Liver (tissue), 9 donors: ENCODE measurements around the gene ARPC5. TPM values are rescaled to one million over a fixed set of nuclear protein-coding genes. Genes with fewer than 3 reads are reported as not detected.
A peak's percentile ranks its signal among the peaks of the same experiment; 100 is the strongest.

ENCODE experiments used
- DNase-seq: peaks from one replicate; pipeline ENCODE4 v3.0.0-alpha.2; 2017; ENCODE audit warnings: low spot score
- H3K27ac ChIP-seq, 2 donors: one replicate each; pipeline ENCODE4 v1.7.0; 2013; ENCODE audit warnings: inconsistent platforms in 2 of 2, low read length in 2 of 2, control low read depth in 1 of 2, low read depth in 1 of 2, mild to moderate bottlenecking in 1 of 2
- H3K27me3 ChIP-seq, 4 donors: one replicate each; pipeline versions ENCODE4 v1.6.1 to v1.7.0; 2013; ENCODE audit warnings: low read length in 3 of 4, inconsistent platforms in 1 of 4, mild to moderate bottlenecking in 1 of 4, moderate library complexity in 1 of 4; ENCODE audit not compliant: control insufficient read depth in 4 of 4, insufficient read depth in 4 of 4
- H3K36me3 ChIP-seq, 4 donors: one replicate each; pipeline versions ENCODE4 v1.6.1 to v1.7.0; 2013; ENCODE audit warnings: low read length in 3 of 4, mild to moderate bottlenecking in 3 of 4, low read depth in 1 of 4, moderate library complexity in 1 of 4; ENCODE audit not compliant: control insufficient read depth in 4 of 4, insufficient read depth in 3 of 4
- H3K4me1 ChIP-seq, 4 donors: one replicate each; pipeline versions ENCODE4 v1.6.1 to v1.7.0; 2013; ENCODE audit warnings: low read length in 3 of 4, mild to moderate bottlenecking in 3 of 4, moderate library complexity in 1 of 4; ENCODE audit not compliant: control insufficient read depth in 4 of 4, insufficient read depth in 4 of 4
- H3K4me3 ChIP-seq, 3 donors: one replicate each; pipeline versions ENCODE4 v1.6.1 to v1.7.0; 2013; ENCODE audit warnings: low read length in 3 of 3, control low read depth in 1 of 3, low read depth in 1 of 3, mild to moderate bottlenecking in 1 of 3
- H3K9ac ChIP-seq, 2 donors: one replicate each; pipeline ENCODE4 v1.7.0; 2013; ENCODE audit warnings: low read length in 2 of 2, mild to moderate bottlenecking in 2 of 2, moderate library complexity in 2 of 2, control low read depth in 1 of 2, low read depth in 1 of 2
- H3K9me3 ChIP-seq, 4 donors: one replicate each; pipeline versions ENCODE4 v1.6.1 to v1.7.0; 2013; ENCODE audit warnings: low read length in 3 of 4; ENCODE audit not compliant: control insufficient read depth in 4 of 4
- EGR1 ChIP-seq, 2 donors: IDR thresholded peaks; 2 replicates each; pipeline ENCODE4 v1.6.1; 2016 to 2018; ENCODE audit warnings: antibody characterized with exemption in 2 of 2, low read depth in 2 of 2
- FOXA1 ChIP-seq: IDR thresholded peaks from 2 replicates; pipeline ENCODE4 v1.6.1; 2016; ENCODE audit warnings: antibody characterized with exemption
- NR2F2 ChIP-seq: IDR thresholded peaks from 2 replicates; pipeline ENCODE4 v1.6.1; 2016; ENCODE audit warnings: antibody characterized with exemption
- RAD21 ChIP-seq, 2 donors: IDR thresholded peaks; 2 replicates each; pipeline ENCODE4 v1.6.1; 2016; ENCODE audit warnings: antibody characterized with exemption in 2 of 2, mild to moderate bottlenecking in 2 of 2
- REST ChIP-seq: IDR thresholded peaks from 2 replicates; pipeline ENCODE4 v1.6.1; 2016; ENCODE audit warnings: antibody characterized with exemption, mild to moderate bottlenecking
- RXRA ChIP-seq, 2 donors: IDR thresholded peaks; 2 replicates each; pipeline ENCODE4 v1.6.1; 2017 to 2018; ENCODE audit warnings: antibody characterized with exemption in 2 of 2, mild to moderate bottlenecking in 1 of 2
- TAF1 ChIP-seq: conservative IDR thresholded peaks from 2 replicates; pipeline ENCODE4 v1.6.1; 2016; ENCODE audit warnings: antibody characterized with exemption, mild to moderate bottlenecking
- YY1 ChIP-seq: IDR thresholded peaks from 2 replicates; pipeline ENCODE4 v1.6.1; 2016; ENCODE audit warnings: antibody characterized with exemption, mild to moderate bottlenecking
- WGBS: extraction: QIAGEN DNeasy Blood & Tissue Kit; methylation state at CpG from one replicate; pipeline ENCODE4 v1.1.7; 2013; 5-methylcytosine and 5-hydroxymethylcytosine counted together
- polyA plus RNA-seq, 2 donors: library from polyadenylated mRNA; stranded (reverse) in 1 of 2; unstranded in 1 of 2; fragments of 200-250 nt in 1 of 2; fragments of >200 nt in 1 of 2; fragmentation: Nextera tagmentation in 1 of 2; extraction: Ambion mirVana in 1 of 2; gene quantifications; one replicate each; pipeline versions ENCODE4 v1.2.1 to v1.2.3, GENCODE V29; 2013 to 2015
- total RNA-seq, 2 donors: library from RNA; depleted of rRNA; stranded (reverse); fragments of >200 nt; gene quantifications; one replicate each; pipeline ENCODE4 v1.2.3, GENCODE V29; 2014
- TF ChIP-seq, protein P1 (sequence below): IDR thresholded peaks from 2 replicates; pipeline ENCODE4 v1.6.1; 2016; ENCODE audit warnings: antibody characterized with exemption
- TF ChIP-seq, protein P2 (sequence below): fragments of 150-350 bp; IDR thresholded peaks from 2 replicates; pipeline ENCODE4 v1.5.1; 2017; ENCODE audit warnings: improper control_type of control experiment, low read depth, low read length; ENCODE audit not compliant: missing input control
- TF ChIP-seq, protein P3 (sequence below): IDR thresholded peaks from 2 replicates; pipeline ENCODE4 v1.6.1; 2016; ENCODE audit warnings: antibody characterized with exemption
- donor health status: healthy.
- donor health status: healthy.
- donor health status: healthy.
- donor health status: healthy.
- donor health status: healthy.

The ARPC5 gene
- total and polyA plus RNA-seq, 4 donors = 34.9 to 67.0 (median 54.3) TPM

DNA sequence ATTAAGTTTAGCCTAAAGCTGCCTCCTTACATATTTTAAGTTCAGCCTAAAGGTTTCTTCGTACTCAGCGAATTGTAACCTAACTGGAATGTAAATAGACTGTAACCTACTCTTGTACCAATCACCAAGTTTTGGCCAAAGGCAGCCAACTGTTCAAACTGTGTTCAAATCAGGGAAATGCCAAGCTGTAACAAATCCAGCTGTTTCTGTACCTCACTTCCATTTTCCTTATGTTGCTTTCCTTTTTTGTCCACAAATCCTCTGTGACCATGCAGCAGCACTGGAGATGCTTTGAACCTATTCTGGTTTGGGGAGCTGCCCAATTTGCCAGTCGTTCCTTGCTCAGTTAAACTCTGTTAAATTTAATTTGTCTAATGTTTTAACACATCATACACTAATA, 20.8 kb upstream of the ARPC5 start:
- H3K27ac ChIP-seq = no peak overlapping the region
- H3K27me3 ChIP-seq = no peaks in the 10 kb centered on the region
- no peak for TF ChIP-seq REST
- TF ChIP-seq, protein P1, sequence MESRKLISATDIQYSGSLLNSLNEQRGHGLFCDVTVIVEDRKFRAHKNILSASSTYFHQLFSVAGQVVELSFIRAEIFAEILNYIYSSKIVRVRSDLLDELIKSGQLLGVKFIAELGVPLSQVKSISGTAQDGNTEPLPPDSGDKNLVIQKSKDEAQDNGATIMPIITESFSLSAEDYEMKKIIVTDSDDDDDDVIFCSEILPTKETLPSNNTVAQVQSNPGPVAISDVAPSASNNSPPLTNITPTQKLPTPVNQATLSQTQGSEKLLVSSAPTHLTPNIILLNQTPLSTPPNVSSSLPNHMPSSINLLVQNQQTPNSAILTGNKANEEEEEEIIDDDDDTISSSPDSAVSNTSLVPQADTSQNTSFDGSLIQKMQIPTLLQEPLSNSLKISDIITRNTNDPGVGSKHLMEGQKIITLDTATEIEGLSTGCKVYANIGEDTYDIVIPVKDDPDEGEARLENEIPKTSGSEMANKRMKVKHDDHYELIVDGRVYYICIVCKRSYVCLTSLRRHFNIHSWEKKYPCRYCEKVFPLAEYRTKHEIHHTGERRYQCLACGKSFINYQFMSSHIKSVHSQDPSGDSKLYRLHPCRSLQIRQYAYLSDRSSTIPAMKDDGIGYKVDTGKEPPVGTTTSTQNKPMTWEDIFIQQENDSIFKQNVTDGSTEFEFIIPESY = no peak
- TF ChIP-seq EGR1 (IDR thresholded peaks at IDR 0.05; ENCODE audit: low read depth in 2 of 2) = no peak
- 91% methylated on average over 3 of the region's 3 CpGs for WGBS
- DNase-seq = no peak
- H3K9ac ChIP-seq = no peak overlapping the region
- no peak overlapping the region for H3K4me3 ChIP-seq
- H3K4me1 ChIP-seq = peaks cover 0 to 5% (median under 1%) of the 10 kb centered on the region in 4 donors
- H3K36me3 ChIP-seq = no peaks in the 10 kb centered on the region
- H3K9me3 ChIP-seq = no peaks in the 10 kb centered on the region

DNA sequence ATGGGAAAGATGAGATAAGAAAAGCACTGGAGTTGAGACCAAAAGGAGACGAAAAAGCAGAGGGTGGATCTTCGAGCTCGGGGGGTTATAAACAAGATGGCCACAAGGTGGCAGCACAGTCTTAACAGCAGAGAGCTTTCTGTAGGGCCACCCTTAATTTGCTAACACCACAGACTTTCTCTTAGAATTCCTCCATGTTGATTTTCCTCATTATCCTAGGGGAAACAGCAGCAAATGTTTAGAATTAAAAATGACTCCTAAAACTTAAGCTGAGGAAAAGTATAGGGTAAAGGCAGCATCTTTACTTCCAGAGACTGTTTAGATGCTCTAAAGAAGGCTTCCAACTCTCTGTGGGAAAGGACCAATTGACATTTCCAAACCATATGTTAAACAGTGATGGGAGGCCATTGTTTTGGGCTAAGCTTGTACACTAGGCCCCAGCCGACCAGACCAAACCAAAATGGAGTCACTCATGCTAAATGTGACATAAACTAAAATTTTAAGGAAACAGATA, 20.0 kb upstream of the ARPC5 start:
- DNase-seq = peak; percentile 73
- Histone ChIP-seq H3K27ac (no peak overlapping the region), H3K27me3 (no peaks in the 10 kb centered on the region), H3K4me1 (peaks cover 0 to 5% (median under 1%) of the 10 kb centered on the region in 4 donors), H3K9me3 (no peaks in the 10 kb centered on the region), H3K4me3 (no peak overlapping the region), H3K9ac (no peak overlapping the region), H3K36me3 (no peaks in the 10 kb centered on the region)
- 10% methylated on average over 4 of the region's 4 CpGs for WGBS
- peak; percentile 66 for TF ChIP-seq YY1
- TF ChIP-seq, protein P2, sequence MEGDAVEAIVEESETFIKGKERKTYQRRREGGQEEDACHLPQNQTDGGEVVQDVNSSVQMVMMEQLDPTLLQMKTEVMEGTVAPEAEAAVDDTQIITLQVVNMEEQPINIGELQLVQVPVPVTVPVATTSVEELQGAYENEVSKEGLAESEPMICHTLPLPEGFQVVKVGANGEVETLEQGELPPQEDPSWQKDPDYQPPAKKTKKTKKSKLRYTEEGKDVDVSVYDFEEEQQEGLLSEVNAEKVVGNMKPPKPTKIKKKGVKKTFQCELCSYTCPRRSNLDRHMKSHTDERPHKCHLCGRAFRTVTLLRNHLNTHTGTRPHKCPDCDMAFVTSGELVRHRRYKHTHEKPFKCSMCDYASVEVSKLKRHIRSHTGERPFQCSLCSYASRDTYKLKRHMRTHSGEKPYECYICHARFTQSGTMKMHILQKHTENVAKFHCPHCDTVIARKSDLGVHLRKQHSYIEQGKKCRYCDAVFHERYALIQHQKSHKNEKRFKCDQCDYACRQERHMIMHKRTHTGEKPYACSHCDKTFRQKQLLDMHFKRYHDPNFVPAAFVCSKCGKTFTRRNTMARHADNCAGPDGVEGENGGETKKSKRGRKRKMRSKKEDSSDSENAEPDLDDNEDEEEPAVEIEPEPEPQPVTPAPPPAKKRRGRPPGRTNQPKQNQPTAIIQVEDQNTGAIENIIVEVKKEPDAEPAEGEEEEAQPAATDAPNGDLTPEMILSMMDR = peak; percentile 83
- peak; percentile 96 to 97 for TF ChIP-seq RAD21 (IDR thresholded peaks at IDR 0.05)
- TF ChIP-seq TAF1 = no peak

DNA sequence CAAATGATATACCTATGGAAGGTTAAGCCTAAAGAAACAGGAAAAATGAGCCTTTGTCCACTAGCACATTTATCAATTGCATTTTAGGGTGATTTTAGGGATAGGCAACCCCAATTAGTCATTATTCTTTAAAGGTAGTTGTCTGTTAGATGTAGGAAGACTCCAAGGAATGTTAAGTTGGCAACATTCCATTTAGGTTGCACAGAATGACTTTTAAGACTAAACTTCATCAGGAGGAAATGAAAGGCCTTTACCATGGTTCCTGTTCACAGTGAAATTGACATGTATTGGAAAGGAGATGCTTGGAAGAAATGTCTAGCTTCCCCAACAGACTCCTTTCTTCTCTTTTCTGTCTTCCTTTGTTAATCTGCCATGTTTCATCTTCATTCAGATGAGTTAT, 19.1 kb upstream of the ARPC5 start:
- H3K4me3 ChIP-seq = no peak overlapping the region
- H3K9me3 ChIP-seq = no peaks in the 10 kb centered on the region
- no peak overlapping the region for H3K27ac ChIP-seq
- no peak for DNase-seq
- H3K9ac ChIP-seq = no peak overlapping the region
- H3K27me3 ChIP-seq = no peaks in the 10 kb centered on the region
- peaks cover 0 to 5% (median under 1%) of the 10 kb centered on the region in 4 donors for H3K4me1 ChIP-seq
- no peaks in the 10 kb centered on the region for H3K36me3 ChIP-seq
- TF ChIP-seq, protein P3, sequence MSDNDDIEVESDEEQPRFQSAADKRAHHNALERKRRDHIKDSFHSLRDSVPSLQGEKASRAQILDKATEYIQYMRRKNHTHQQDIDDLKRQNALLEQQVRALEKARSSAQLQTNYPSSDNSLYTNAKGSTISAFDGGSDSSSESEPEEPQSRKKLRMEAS = no peak
- TF ChIP-seq TAF1 (no peak), REST (no peak), RXRA (IDR thresholded peaks at IDR 0.05) (no peak), NR2F2 (no peak), FOXA1 (no peak)
- TF ChIP-seq, protein P1 = no peak
